ENCODE results near the gene ARRDC5.

DNA sequence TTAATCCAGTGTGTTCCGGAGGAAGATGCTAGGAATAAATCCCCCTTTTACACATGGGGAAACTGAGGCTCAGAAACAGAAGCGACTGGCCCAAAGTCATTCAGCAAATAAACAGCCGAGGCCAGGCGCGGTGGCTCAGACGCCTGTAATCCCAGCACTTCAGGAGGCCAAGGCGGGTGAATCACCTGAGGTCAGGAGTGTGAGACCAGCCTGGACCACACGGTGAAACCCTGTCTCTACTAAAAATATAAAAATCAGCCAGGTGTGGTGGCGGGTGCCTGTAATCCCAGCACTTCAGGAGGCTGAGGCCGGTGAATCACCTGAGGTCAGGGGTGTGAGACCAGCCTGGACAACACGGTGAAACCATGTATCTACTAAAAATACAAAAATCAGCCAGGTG is 23.7 kb downstream of the ARRDC5 start:
- TF ChIP-seq EZH2 (IDR thresholded peaks at IDR 0.05; ENCODE audit: insufficient read depth, low read length) = no peak
- TF ChIP-seq, protein P1, sequence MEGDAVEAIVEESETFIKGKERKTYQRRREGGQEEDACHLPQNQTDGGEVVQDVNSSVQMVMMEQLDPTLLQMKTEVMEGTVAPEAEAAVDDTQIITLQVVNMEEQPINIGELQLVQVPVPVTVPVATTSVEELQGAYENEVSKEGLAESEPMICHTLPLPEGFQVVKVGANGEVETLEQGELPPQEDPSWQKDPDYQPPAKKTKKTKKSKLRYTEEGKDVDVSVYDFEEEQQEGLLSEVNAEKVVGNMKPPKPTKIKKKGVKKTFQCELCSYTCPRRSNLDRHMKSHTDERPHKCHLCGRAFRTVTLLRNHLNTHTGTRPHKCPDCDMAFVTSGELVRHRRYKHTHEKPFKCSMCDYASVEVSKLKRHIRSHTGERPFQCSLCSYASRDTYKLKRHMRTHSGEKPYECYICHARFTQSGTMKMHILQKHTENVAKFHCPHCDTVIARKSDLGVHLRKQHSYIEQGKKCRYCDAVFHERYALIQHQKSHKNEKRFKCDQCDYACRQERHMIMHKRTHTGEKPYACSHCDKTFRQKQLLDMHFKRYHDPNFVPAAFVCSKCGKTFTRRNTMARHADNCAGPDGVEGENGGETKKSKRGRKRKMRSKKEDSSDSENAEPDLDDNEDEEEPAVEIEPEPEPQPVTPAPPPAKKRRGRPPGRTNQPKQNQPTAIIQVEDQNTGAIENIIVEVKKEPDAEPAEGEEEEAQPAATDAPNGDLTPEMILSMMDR (IDR thresholded peaks at IDR 0.05; ENCODE audit: insufficient read depth, low read depth, low read length) = no peak

Measured in astrocyte (in vitro differentiated cells and primary cell).